ENCODE results near the gene WDR83. TPM values are rescaled to one million over a fixed set of nuclear protein-coding genes. Genes with fewer than 3 reads are reported as not detected.

The WDR83 gene
- total and polyA plus RNA-seq, 2 of the 4 experiments (the other 2 are of a cell fraction), result 5.9 to 8.9 TPM

DNA sequence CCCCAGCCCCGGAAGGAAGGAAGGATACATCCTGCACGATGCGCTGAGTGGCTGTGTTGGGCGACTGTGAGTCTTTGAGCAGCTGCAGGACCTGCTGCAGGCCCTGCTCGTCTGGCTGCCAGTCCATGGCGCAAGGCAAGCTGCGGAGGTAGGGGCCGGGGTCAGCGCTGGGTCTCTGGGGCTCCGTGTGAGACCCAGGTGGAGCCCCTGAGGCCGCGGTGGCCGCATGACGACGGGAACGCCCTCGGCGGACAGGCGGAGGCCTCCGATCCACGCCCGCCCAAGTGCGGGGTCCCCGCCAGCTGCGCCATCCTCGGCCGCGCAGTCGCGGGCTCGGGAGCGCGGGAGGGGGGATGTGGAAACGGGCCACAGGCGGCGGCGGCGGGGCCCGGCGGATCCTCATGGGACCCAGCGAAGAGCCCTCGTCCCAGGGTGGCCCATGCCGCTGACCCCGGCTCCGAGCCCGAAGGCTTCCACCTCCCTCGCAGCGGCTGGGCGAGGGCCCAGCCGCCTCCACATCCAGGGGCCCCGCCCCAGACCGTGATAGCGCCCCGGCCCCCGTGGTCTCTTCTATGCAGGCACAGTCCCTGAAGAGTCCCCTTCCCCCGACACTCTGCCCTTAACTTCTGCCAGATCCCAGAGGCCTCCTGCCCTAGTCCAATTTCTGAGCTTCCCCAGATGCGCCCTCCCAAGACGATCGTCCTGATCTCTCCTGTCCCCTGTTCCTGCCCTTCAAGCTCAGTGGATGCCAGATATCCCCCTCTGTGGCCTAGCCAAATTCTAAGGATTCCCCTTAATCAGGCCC lies 54.4 kb downstream of the WDR83 start:
- ATAC-seq (ENCODE audit: low read depth), result peak; percentile 22
- Histone ChIP-seq H2AK9ac (replicated peaks; ENCODE audit: low read depth, low read length, poor library complexity) (peak overlapping the region; percentile 100), H3K4me3 (ENCODE audit: insufficient read depth, low read depth, low read length) (peak overlapping the region; percentile 91), H2AK5ac (ENCODE audit: low read depth, low read length) (peak overlapping the region; percentile 87), H2BK15ac (ENCODE audit: low read depth, low read length) (no peak overlapping the region), H3K14ac (replicated peaks; ENCODE audit: low read depth, low read length) (peak overlapping the region; percentile 94), H2BK20ac (ENCODE audit: low read depth, low read length) (no peak overlapping the region), H3K18ac (ENCODE audit: low read depth, low read length) (peak overlapping the region; percentile 42), H3K4ac (ENCODE audit: low read depth, low read length) (peak overlapping the region; percentile 96), H2AFZ (replicated peaks; ENCODE audit: low read length, poor library complexity) (peak overlapping the region; percentile 93), H4K91ac (ENCODE audit: insufficient read depth, low read depth, low read length) (peak overlapping the region; percentile 89), H3K79me1 (ENCODE audit: low read depth in 1 of 2, low read length in 2 of 2) (peaks cover 22 to 65% of the 10 kb centered on the region in 2 experiments), H3K27ac (ENCODE audit: insufficient read depth, low read length) (peak overlapping the region; percentile 85), H3K23ac (ENCODE audit: low read depth, low read length) (peak overlapping the region; percentile 79), H2BK5ac (ENCODE audit: low read depth, low read length, poor library complexity, severe bottlenecking) (peak overlapping the region; percentile 95), H3K4me1 (ENCODE audit: control insufficient read depth, insufficient read depth, low read length) (peaks cover 4% of the 10 kb centered on the region), H3K9me3 (ENCODE audit: control insufficient read depth, insufficient read depth, low read length) (no peaks in the 10 kb centered on the region), H4K8ac (ENCODE audit: low read depth in 2 of 2, low read length in 2 of 2) (peak overlapping the region; percentile 77 to 95; a peak in 3 of 4 replicates), H3K36me3 (ENCODE audit: control insufficient read depth, insufficient read depth, low read length) (peaks cover 18% of the 10 kb centered on the region), H2BK120ac (ENCODE audit: low read depth, low read length) (peak overlapping the region; percentile 50), H3K27me3 (ENCODE audit: control insufficient read depth, insufficient read depth, low read length) (no peaks in the 10 kb centered on the region), H3K9me1 (ENCODE audit: insufficient read depth, low read length) (peaks cover 10% of the 10 kb centered on the region; the same call in 1 of the 2 replicates), H4K5ac (ENCODE audit: low read depth, low read length) (peak overlapping the region; percentile 56), H3K9ac (ENCODE audit: low read depth, low read length) (peak overlapping the region; percentile 92), H3K4me2 (ENCODE audit: low read depth, low read length) (peak overlapping the region; percentile 99), H3K56ac (ENCODE audit: extremely low read depth, insufficient read depth, low read length) (peak overlapping the region; percentile 81; the same call in 1 of the 2 replicates), H4K20me1 (ENCODE audit: insufficient read depth, low read length) (peaks cover 15% of the 10 kb centered on the region; the same call in 1 of the 2 replicates)
- no TSS peak for BruUV-seq (replicated peaks)
- intact Hi-C loops (cut with micrococcal nuclease) (no loop called here), dilution Hi-C loops (cut with HindIII; ENCODE audit: low sequenced_read_pairs, unreplicated experiment) (no loop called here), in situ Hi-C loops (cut with MboI; ENCODE audit: low sequenced_read_pairs) (no loop called here)
- POLR2A ChIA-PET (ENCODE audit: unreplicated experiment), result no interaction called here
- no peak for DNase-seq
- CTCF ChIA-PET, result interaction anchor here (2.2 kb wide), 1 partner anchor 12 kb away, joined by 8 read pairs; no protein-coding TSS in a partner anchor
- WGBS, 2 experiments (ENCODE audit: extremely low coverage in 2 of 2, insufficient read length in 1 of 2), result 4% methylated on average over 29 of the region's 59 CpGs; no CpG with 5 or more reads in 1 of the 2 experiments
- no peak for TF ChIP-seq RFX5 (IDR thresholded peaks at IDR 0.05; ENCODE audit: low read depth, low read length)
- no peak for TF ChIP-seq RAD21 (IDR thresholded peaks at IDR 0.05; ENCODE audit: low read length)
- no peak for TF ChIP-seq CHD1 (IDR thresholded peaks at IDR 0.05; ENCODE audit: low read depth, low read length)
- no peak for TF ChIP-seq SMC3 (IDR thresholded peaks at IDR 0.05; ENCODE audit: low read depth, low read length)
- TF ChIP-seq, protein P1, sequence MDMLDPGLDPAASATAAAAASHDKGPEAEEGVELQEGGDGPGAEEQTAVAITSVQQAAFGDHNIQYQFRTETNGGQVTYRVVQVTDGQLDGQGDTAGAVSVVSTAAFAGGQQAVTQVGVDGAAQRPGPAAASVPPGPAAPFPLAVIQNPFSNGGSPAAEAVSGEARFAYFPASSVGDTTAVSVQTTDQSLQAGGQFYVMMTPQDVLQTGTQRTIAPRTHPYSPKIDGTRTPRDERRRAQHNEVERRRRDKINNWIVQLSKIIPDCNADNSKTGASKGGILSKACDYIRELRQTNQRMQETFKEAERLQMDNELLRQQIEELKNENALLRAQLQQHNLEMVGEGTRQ (IDR thresholded peaks at IDR 0.05; ENCODE audit: low read depth, low read length), result no peak
- TF ChIP-seq ELK1 (IDR thresholded peaks at IDR 0.05; ENCODE audit: borderline replicate concordance, low read depth, low read length), result no peak
- no peak for TF ChIP-seq NFE2L2 (IDR thresholded peaks at IDR 0.05; ENCODE audit: low read depth, low read length)
- TF ChIP-seq BHLHE40 (IDR thresholded peaks at IDR 0.05; ENCODE audit: low read depth, low read length), result no peak
- TF ChIP-seq POLR2A (IDR thresholded peaks at IDR 0.05; ENCODE audit: low read depth, low read length), result no peak
- TF ChIP-seq MXI1 (IDR thresholded peaks at IDR 0.05; ENCODE audit: borderline replicate concordance, low read depth, low read length), result no peak
- no peak for TF ChIP-seq MAZ (IDR thresholded peaks at IDR 0.05; ENCODE audit: borderline replicate concordance, low read depth, low read length)
- no peak for TF ChIP-seq FOS (IDR thresholded peaks at IDR 0.05; ENCODE audit: low read depth, low read length)
- TF ChIP-seq MAFK (IDR thresholded peaks at IDR 0.05; ENCODE audit: low read depth, low read length), result no peak
- TF ChIP-seq RCOR1 (IDR thresholded peaks at IDR 0.05; ENCODE audit: insufficient replicate concordance, low read length), result no peak
